Amygdala (tissue), 56 donors: ENCODE data around the gene MKNK1.

Experiments
- DNase-seq, 56 donors: peaks; one replicate each; lab custom pipeline; 2025; lab: John Stamatoyannopoulos, UW

Gene MKNK1

GRCh38 chr1:46546210-46546609 lies 57.9 kb downstream of the MKNK1 start:
- no peak for DNase-seq

GRCh38 chr1:46545784-46546183 lies 58.3 kb downstream of the MKNK1 start:
- no peak for DNase-seq

DNA sequence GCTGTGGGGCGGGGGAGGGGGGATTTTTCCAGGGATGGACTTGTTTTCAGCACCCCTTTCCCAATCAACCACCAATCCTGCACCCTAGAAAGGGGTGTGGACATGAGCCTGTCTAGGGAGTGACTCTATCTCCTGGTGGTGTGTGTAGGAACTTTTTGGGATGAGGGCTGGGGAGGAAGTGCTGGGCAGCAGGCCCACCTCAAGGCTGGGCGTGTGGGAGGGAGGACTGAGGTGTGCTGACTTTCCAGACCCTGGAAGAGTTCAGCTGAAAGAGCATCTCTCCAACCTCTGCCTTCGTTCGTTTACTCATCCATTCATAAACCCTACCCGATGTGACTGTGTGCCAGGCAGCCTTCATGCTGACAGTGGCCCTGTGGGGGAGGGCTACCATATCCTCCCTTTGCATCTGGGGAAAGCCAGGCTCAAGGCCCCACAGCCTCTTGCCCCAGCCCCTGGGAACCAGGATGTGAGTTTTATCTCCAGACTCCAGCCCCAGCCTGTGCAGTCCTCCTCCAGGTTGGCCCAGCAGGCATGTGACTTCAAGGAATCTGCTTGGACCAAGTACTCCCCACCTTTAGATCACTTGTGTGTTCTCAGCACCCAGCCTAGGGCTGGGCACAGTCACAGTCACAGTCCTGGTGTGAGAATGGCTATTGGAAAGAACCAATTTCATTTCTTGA lies 59.4 kb downstream of the MKNK1 start:
- DNase-seq, result no peak

GRCh38 chr1:46543761-46544560 lies 60.1 kb downstream of the MKNK1 start:
- DNase-seq, result no peak

- DNase-seq, result no peak
These were observed 60.7 kb downstream of the MKNK1 start for GRCh38 chr1:46543382-46543760.

- DNase-seq, result peak in 3 of 56 donors; percentile 15 to 27 (median 18)
These were observed 64.1 kb downstream of the MKNK1 start for GRCh38 chr1:46539972-46540371.

GRCh38 chr1:46538147-46538546 lies 65.9 kb downstream of the MKNK1 start:
- DNase-seq, result no peak

GRCh38 chr1:46537651-46538050 lies 66.4 kb downstream of the MKNK1 start:
- DNase-seq, result no peak

DNA sequence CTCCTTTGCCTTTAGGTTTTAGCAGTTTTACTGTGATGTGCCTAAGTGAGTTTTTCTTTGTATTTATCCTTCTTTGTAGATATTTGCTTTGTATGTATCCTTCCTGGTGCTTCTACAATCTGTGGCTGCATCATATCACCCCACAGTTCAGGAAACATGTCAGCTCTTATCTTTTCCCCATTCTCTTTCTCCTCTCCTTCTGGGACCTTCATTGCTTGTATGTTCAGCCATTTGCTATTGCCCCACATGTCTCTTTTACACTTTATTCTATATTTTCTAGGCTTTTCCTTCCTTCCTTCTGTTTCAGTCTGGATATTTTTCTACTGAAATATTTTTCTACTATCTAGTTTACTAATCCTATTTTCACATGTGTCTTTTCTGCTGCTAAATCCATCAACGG lies 67.5 kb downstream of the MKNK1 start:
- DNase-seq, result no peak

- DNase-seq, result no peak
These were observed 69.0 kb downstream of the MKNK1 start for GRCh38 chr1:46535063-46535462.

GRCh38 chr1:46533179-46533864 lies 70.7 kb downstream of the MKNK1 start:
- peak in 24 of 56 donors; percentile 8 to 75 (median 53) for DNase-seq

- DNase-seq, result peak in 32 of 56 donors; percentile 10 to 73 (median 42)
These were observed 71.4 kb downstream of the MKNK1 start for GRCh38 chr1:46532498-46533178.

GRCh38 chr1:46532095-46532494 lies 72.0 kb downstream of the MKNK1 start:
- DNase-seq, result no peak

DNA sequence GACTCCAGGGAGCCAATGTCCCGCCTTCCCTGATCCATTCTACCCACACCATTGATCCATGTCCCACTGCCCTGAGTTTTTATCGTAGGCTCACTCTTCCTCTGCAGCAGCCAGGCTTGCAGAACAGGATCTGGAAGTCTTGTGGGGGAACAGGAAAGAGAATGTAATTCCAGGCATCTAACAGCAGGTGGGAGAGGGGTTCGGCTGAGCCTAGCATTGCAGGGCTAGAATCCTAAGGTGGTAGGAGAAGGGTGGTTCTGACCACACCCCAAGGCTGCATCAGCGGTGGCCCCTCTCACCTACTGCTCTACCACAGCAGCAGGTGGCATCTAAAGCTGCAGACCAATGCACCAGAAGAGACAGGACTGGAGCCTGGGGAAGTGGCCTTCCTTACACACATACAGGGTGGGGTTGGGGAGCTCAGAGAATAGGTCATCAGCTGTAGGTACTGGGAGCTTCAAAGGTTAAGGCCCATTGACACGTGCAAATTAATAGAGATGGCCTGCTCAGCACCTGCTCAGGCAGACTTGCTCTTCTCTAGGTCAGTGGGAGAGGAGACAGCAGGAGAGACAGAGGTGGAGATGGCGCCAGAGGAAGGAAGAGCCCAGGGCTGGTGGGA lies 73.2 kb downstream of the MKNK1 start:
- DNase-seq, result no peak

- no peak for DNase-seq
These were observed 73.8 kb downstream of the MKNK1 start for GRCh38 chr1:46530311-46530710.

DNA sequence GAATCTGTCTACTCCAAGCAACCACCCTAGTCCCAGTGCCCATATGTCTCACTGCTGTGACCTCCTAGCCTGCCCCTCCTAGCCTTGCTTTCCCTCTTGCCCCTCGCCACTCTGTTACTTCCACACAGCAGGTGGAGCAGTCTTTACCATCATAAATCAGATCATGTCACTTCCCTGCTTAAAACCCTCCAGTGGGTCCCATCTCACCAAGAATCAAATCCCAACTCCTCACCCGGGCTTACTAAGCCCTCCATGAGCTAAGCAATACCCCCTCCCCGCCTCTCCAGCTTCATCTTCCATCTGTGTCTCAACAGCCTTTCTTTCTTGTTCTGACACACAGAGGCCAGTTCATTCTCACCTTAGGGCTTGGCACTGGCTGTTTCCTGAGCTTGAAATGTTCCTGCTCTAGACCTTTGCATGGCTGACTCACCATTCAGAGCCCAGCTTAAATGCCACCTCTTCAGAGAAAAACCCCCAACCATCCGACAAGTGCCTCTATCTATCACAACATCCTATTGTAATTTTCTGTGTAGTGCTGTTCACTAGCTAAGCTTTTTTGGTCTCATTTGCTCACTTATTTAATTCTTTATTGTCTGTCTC lies 74.9 kb downstream of the MKNK1 start:
- DNase-seq, result no peak

DNA sequence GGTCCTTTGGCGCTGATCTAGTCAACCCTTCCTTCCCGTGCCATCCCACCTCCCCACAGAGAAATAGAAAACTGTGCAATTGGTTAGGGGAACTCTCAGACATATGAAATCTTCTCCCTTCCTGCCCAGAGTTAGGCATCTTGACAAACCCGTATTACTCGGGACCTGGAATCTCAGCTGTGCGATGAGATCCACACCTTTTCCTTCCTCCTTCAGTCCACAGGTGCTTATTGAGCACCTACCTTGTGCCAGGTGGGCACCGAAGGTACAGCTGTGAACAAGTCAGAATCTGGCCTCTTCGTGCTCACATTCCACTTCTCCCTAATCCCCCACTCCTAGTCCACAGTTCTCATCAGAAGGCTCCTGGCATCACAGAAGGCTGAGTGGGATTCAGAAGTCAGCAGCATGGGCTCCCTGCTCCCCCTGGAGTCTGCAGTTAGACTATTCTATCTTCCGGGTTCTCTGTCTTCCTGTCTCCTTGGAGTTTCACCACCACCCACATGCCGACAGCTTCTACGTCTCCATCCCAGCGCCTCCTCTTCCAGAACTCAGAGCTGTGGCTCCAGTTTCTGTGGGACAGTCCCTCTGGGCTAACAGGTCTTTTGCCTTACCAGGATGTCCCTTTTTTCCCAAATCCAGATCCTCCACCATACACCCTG lies 75.6 kb downstream of the MKNK1 start:
- DNase-seq, result peak in 15 of 56 donors; percentile 18 to 69 (median 36)

DNA sequence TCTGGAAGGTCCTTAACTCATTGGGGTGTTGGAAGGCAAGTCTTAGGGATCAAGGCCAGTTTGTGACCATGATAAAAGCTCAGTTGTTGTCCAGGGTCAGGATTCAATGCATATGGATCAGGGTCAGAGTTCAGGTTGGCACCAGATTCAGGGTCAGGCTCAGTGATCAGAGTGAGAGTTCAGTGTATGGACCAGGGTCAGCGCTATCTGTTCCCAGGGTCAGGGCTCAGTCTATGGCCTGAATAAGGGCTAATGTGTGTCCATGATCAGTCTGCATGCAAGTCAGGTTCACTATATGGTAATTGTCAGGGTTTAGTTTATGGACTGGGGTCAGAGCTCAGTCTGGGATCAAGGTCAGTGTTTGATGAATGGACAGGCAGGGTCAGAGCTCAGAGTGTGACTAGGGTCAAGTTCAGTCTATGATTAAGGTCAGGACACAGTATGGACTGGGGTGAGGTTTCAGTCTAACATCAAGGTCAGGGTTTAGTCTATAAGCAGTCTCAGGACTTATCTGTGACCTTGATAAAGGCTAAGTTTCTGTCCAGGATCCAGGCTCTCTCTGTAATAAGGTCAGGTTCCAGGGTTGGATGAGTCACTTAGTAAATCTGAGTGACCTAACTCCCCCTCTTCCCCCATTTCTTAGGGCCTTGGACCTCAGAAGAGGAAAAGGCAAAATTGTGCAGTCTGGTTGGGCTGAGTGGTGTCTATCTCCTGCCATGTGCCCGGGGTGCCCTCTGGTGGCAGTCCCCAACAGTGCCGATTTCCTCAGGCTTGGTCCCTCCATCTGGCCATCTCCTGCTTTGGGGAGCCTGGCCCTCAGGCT lies 76.4 kb downstream of the MKNK1 start:
- peak in 54 of 56 donors; percentile 15 to 89 (median 65) for DNase-seq
